Testis (tissue), 3 donors: ENCODE data around the gene ENTPD5. TPM values are rescaled to one million over a fixed set of nuclear protein-coding genes. Genes with fewer than 3 reads are reported as not detected.

ENCODE experiments used
- DNase-seq: peaks from one replicate; pipeline ENCODE4 v3.0.0-alpha.2; 2019
- H3K27ac ChIP-seq, 2 donors: fragments of 200-600 bp; sonication (generic); one replicate each; pipeline ENCODE4 v1.5.1; 2019
- H3K27me3 ChIP-seq: fragments of 200-600 bp; sonication (generic); one replicate; pipeline ENCODE4 v1.5.1; 2019
- H3K36me3 ChIP-seq: fragments of 200-600 bp; sonication (generic); one replicate; pipeline ENCODE4 v1.5.1; 2017; ENCODE audit warnings: low read depth; ENCODE audit errors: missing control alignments
- H3K4me1 ChIP-seq: fragments of 200-600 bp; sonication (generic); one replicate; pipeline ENCODE4 v1.5.1; 2019
- H3K4me3 ChIP-seq, 2 donors: fragments of 200-600 bp; sonication (generic); one replicate each; pipeline ENCODE4 v1.5.1; 2017 to 2019
- H3K9me3 ChIP-seq: fragments of 200-600 bp; sonication (generic); one replicate; pipeline ENCODE4 v1.5.1; 2017
- POLR2A ChIP-seq: fragments of 450-650 bp; IDR thresholded peaks from one replicate; pipeline ENCODE4 v1.6.1; 2017; ENCODE audit warnings: antibody characterized with exemption, mild to moderate bottlenecking, moderate library complexity
- WGBS, 2 donors: methylation state at CpG; one replicate each; pipeline ENCODE4 v1.1.5; 2018; 5-methylcytosine and 5-hydroxymethylcytosine counted together
- intact Hi-C: fragments of 100-400 bp; cut with DNase I; formaldehyde crosslinking; loops from one replicate; pipeline ENCODE4 v1.15.1; 2023; ENCODE audit warnings: low total_unique reads
- polyA plus RNA-seq: library from polyadenylated mRNA; stranded (reverse); fragments of 350-450 nt; fragmentation: Illumina TruSeq; extraction: RNeasy Lipid Tissue Mini Kit (QIAGEN cat#74804); gene quantifications from one replicate; pipeline ENCODE4 v1.2.3, GENCODE V29; 2014; ENCODE audit warnings: low read depth, low replicate concordance; ENCODE audit not compliant: insufficient read depth
- total RNA-seq, 2 donors: library from RNA; depleted of rRNA; stranded (reverse); fragments of >200 nt; gene quantifications; one replicate each; pipeline ENCODE4 v1.2.3, GENCODE V29; 2016
- TF ChIP-seq, protein P1 (sequence below), 3 experiments: fragments of 450-650 bp in 2 of 3; fragments of 200-600 bp in 1 of 3; sonication (generic) in 1 of 3; IDR thresholded peaks; one replicate each; pipeline ENCODE4 v1.5.1; 2016 to 2019; ENCODE audit warnings: antibody characterized with exemption in 3 of 3, mild to moderate bottlenecking in 2 of 3, moderate library complexity in 1 of 3

Gene ENTPD5
- total and polyA plus RNA-seq, 3 donors from 2014 or later, result 12.9 to 39.5 (median 20.3) TPM

DNA sequence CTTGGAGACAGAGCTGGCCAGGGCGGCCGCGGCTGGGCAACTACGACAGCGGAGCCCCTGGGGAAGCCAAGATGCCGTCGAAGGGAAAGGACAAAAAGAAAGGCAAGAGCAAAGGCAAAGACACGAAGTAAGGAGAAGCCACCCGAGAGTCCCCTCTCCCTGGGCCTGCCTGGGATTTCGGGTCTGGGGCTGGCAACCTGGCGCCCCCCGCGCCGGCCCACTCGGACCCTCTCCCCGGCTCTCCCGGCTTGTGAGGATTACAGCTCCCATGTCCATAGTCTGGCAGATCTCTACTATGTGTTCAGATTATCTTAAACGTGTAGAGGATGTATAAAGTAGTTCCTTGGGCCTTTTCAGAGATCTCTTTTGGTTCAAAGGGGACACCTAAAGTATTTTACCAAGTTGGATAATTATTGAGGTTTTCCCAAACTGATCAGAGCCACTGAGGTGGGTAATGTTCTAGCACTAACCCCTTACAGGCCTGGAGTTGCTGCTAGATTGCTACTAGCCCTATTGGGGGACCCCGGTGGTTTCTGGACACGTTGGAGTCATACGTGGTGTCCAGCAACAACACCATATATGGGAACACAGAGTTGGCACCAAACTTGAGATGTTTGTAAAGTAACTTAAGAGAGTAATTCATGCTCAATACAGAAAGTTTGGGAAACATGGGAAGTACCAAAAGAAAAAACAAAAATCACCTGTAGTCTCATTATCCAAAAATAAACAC lies 485 bp upstream of the ENTPD5 start:
- DNase-seq, result no peak
- TF ChIP-seq, protein P1, sequence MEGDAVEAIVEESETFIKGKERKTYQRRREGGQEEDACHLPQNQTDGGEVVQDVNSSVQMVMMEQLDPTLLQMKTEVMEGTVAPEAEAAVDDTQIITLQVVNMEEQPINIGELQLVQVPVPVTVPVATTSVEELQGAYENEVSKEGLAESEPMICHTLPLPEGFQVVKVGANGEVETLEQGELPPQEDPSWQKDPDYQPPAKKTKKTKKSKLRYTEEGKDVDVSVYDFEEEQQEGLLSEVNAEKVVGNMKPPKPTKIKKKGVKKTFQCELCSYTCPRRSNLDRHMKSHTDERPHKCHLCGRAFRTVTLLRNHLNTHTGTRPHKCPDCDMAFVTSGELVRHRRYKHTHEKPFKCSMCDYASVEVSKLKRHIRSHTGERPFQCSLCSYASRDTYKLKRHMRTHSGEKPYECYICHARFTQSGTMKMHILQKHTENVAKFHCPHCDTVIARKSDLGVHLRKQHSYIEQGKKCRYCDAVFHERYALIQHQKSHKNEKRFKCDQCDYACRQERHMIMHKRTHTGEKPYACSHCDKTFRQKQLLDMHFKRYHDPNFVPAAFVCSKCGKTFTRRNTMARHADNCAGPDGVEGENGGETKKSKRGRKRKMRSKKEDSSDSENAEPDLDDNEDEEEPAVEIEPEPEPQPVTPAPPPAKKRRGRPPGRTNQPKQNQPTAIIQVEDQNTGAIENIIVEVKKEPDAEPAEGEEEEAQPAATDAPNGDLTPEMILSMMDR (IDR thresholded peaks at IDR 0.05), result no peak
- no peak for TF ChIP-seq POLR2A

DNA sequence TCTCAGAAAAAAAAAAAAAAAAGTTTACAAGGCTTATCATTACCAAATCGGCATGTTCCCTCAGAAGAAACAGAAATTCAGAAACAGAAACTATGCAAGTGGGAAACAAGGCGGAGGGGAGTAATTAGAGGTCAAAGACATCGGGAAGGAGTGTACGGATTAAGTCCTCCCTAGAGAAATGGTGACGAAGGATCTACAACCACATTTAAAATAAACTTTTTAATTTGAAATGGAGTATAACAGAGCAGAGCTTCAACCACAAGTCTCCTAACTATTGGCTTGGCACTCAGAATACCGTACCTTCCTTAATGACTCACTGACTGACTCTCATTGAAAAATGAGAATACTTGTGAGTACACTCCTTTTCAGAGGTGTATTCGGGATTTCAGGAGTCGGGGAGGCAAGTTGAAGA lies 908 bp downstream of the ENTPD5 start:
- Histone ChIP-seq H3K27me3 (no peaks in the 10 kb centered on the region), H3K9me3 (no peaks in the 10 kb centered on the region), H3K27ac (peak overlapping the region; percentile 94 to 95), H3K4me1 (peaks cover 5% of the 10 kb centered on the region), H3K4me3 (peak overlapping the region; percentile 79 to 85), H3K36me3 (no peaks in the 10 kb centered on the region)
- WGBS, 2 donors, result 0% methylated on average over 8 of the region's 8 CpGs
- DNase-seq, result no peak
- TF ChIP-seq, protein P1 (IDR thresholded peaks at IDR 0.05), result no peak
- no peak for TF ChIP-seq POLR2A
- intact Hi-C loops, result no loop called here

More for the DNA sequence above, 485 bp upstream of the ENTPD5 start:
- intact Hi-C loops, result no loop called here
- Histone ChIP-seq H3K4me3 (peak overlapping the region; percentile 79 to 85), H3K27ac (peak overlapping the region; percentile 79 to 95), H3K9me3 (no peaks in the 10 kb centered on the region), H3K27me3 (no peaks in the 10 kb centered on the region), H3K4me1 (peaks cover 5% of the 10 kb centered on the region), H3K36me3 (no peaks in the 10 kb centered on the region)
- 1% methylated on average over 21 of the region's 21 CpGs for WGBS, 2 donors

DNA sequence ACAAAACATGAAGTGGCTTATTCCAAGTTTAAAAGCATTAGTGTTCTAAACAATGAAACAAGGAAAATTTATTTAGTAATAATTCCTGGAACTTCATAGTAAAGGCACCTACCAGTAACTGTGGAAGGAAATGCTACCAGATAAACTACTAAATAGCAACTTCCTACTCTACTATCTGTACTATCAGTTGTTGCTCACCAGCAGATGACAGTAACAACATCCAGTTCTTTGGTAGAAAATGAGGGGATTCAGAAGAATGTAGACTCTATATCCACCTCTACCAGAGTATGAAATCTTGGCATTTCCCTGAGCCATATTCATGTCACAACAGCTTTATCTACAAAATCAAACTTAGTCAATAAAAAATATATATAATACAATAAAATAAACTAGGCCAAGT lies 3.1 kb downstream of the ENTPD5 start:
- TF ChIP-seq, protein P1 (IDR thresholded peaks at IDR 0.05), result no peak
- TF ChIP-seq POLR2A, result no peak
- no peak for DNase-seq
- no peak overlapping the region for H3K27ac ChIP-seq
- H3K4me3 ChIP-seq, result no peak overlapping the region
- intact Hi-C loops, result no loop called here
- H3K27me3 ChIP-seq, result no peaks in the 10 kb centered on the region
- no peaks in the 10 kb centered on the region for H3K9me3 ChIP-seq
- H3K4me1 ChIP-seq, result peaks cover 5% of the 10 kb centered on the region
- H3K36me3 ChIP-seq, result no peaks in the 10 kb centered on the region

DNA sequence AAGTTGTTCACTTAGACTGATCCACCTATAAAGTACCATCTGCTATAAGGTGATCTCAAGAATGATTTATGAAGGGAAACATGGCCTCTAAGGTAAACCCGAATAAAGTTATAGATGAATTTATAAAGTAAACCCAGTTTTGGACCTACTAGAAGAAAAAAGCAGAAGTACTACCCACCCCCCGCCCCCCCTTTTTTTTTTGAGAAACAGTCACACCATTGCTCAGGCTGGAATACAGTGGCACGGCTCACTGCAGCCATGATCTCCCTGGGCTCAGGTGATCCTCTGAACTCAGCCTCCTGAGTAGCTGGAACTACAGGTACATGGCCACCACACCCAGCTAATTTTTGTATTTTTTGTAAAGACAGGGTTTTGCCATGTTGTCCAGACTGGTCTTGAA lies 3.9 kb downstream of the ENTPD5 start:
- Histone ChIP-seq H3K36me3 (no peaks in the 10 kb centered on the region), H3K4me3 (no peak overlapping the region), H3K27ac (no peak overlapping the region), H3K9me3 (no peaks in the 10 kb centered on the region), H3K27me3 (no peaks in the 10 kb centered on the region), H3K4me1 (peaks cover 5% of the 10 kb centered on the region)
- DNase-seq, result no peak
- intact Hi-C loops, result no loop called here
- 83 to 95% methylated on average over 3 of the region's 3 CpGs for WGBS, 2 donors
- no peak for TF ChIP-seq POLR2A
- TF ChIP-seq, protein P1 (IDR thresholded peaks at IDR 0.05), result no peak

DNA sequence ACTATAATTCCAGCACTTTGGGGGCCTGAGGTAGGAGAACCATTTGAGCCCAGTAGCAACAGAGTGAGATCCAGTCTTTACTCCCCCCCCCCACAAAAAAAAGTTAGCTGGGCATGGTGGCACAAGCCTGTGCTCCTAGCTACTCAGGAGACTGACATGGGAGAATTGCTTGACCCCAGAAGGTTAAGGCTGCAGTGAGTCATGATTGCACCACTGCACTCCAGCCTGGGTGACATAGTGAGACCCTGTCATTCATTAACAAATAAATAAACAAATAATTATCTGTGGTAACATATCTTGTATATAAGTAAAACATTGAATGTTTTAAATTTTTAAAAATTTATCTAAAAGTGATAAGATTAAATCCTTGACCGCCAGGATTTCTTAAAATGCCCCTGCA lies 4.8 kb downstream of the ENTPD5 start:
- Histone ChIP-seq H3K9me3 (no peaks in the 10 kb centered on the region), H3K27me3 (no peaks in the 10 kb centered on the region), H3K36me3 (no peaks in the 10 kb centered on the region), H3K27ac (no peak overlapping the region), H3K4me1 (no peaks in the 10 kb centered on the region), H3K4me3 (no peak overlapping the region)
- no peak for TF ChIP-seq POLR2A
- TF ChIP-seq, protein P1 (IDR thresholded peaks at IDR 0.05), result no peak
- intact Hi-C loops, result no loop called here
- 82 to 86% methylated on average over 1 of the region's 1 CpG for WGBS, 2 donors
- DNase-seq, result no peak
